Effector memory CD4-positive, alpha-beta T cell (primary cell): ENCODE data around the gene LYG1.
"Not testable (repeated sequence)": the region's sequence is repeated elsewhere in the genome, so short reads cannot be mapped to it uniquely, and the experiment has no call there.

Experiments
- DNase-seq, 3 donors: peaks; one replicate each; pipeline ENCODE4 v3.0.0-alpha.2; 2020
- H3K27ac ChIP-seq: 2 replicates; pipeline ENCODE4 v1.7.0; 2013; ENCODE audit warnings: mild to moderate bottlenecking, low read length, moderate library complexity; ENCODE audit not compliant: insufficient read depth, poor library complexity, severe bottlenecking
- H3K27me3 ChIP-seq: replicated peaks from 2 replicates; pipeline ENCODE4 v1.7.0; 2013; ENCODE audit warnings: mild to moderate bottlenecking, low read length; ENCODE audit not compliant: insufficient read depth, control insufficient read depth, poor library complexity, severe bottlenecking
- H3K36me3 ChIP-seq: 2 replicates; pipeline ENCODE4 v1.7.0; 2013; ENCODE audit warnings: mild to moderate bottlenecking, low read length, moderate library complexity; ENCODE audit not compliant: control insufficient read depth, insufficient read depth
- H3K4me1 ChIP-seq: 2 replicates; pipeline ENCODE4 v1.7.0; 2013; ENCODE audit warnings: low read length, mild to moderate bottlenecking; ENCODE audit not compliant: control insufficient read depth, insufficient read depth, poor library complexity, severe bottlenecking
- H3K4me3 ChIP-seq: 2 replicates; pipeline ENCODE4 v1.7.0; 2013; ENCODE audit warnings: low read length, low read depth, mild to moderate bottlenecking; ENCODE audit not compliant: insufficient read depth, poor library complexity, severe bottlenecking
- H3K9me3 ChIP-seq: 2 replicates; pipeline ENCODE4 v1.7.0; 2013; ENCODE audit warnings: mild to moderate bottlenecking, low read length, moderate library complexity; ENCODE audit not compliant: control insufficient read depth

The LYG1 gene

DNA sequence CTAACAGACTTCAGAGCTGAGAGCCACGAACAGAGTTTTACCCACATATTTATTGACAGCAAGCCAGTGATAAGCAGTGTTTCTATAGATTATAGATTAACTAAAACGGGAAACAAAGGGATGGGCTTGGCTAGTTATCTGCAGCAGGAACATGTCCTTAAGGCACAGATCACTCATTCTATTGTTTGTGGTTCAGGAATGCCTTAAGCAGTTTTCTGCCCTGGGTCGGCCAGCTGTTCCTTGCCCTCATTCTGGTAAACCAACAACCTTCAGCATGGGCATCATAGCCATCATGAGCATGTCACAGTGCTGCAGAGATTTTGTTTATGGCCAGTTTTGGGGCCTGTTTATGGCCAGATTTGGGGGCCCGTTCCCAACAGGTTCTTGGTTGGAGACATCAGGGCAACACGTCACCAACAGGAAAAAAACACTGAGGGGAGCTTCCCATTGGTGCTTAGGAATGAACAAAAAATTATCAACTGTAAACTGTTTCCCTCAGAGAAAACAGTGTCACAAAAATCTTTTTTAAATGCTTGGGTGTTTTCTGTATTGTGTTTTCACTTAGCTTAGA, 22.7 kb downstream of the LYG1 start:
- not testable (repeated sequence) for H3K27me3 ChIP-seq, H3K9me3 ChIP-seq, H3K4me3 ChIP-seq, H3K27ac ChIP-seq, DNase-seq, H3K4me1 ChIP-seq, H3K36me3 ChIP-seq

DNA sequence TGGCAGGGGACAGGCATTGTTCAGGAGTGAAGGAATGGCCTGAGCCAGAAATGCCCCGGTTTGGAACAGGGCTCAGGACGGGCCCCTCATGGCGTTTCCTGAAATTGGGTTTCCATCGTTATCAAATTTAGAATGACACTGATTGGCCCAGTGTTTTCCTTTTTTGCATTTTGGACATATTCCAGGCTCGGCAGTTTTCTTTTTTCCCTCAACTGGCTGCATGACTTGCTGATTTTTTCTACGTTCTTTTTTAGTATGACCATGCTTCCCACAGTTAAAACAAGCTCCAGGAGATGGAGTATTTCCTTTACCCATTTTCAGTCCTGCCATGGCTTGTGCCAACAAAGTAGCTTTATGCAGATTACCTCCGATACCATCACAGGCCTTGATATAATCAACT, 25.1 kb downstream of the LYG1 start:
- no peaks in the 10 kb centered on the region for H3K9me3 ChIP-seq
- no peaks in the 10 kb centered on the region for H3K36me3 ChIP-seq
- no peak for DNase-seq
- no peak overlapping the region for H3K4me3 ChIP-seq
- H3K27ac ChIP-seq = no peak overlapping the region
- H3K4me1 ChIP-seq = no peaks in the 10 kb centered on the region
- no peaks in the 10 kb centered on the region for H3K27me3 ChIP-seq

DNA sequence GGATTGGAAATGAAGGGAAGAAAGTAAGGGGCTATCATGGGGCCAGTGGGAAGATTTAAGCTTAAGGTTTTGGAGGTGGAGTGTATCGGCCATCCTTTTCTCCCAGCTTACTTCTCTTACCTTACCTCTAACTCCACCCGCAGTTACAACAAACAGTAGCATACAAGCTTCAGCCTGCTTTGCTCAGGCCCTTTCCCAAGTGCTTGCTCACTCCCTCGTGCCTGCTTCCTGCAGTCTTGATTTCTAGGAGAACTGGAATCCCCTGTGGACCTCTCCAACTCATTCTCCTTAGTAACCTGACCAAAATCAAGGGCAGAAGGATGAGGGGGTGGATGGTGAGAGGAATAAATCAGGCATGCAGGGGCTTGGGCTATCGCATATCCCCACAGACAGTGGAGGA, 39.8 kb downstream of the LYG1 start:
- H3K27me3 ChIP-seq = no peaks in the 10 kb centered on the region
- DNase-seq = no peak
- no peaks in the 10 kb centered on the region for H3K4me1 ChIP-seq
- no peak overlapping the region for H3K27ac ChIP-seq
- H3K36me3 ChIP-seq = no peaks in the 10 kb centered on the region
- H3K9me3 ChIP-seq = no peaks in the 10 kb centered on the region
- no peak overlapping the region for H3K4me3 ChIP-seq

DNA sequence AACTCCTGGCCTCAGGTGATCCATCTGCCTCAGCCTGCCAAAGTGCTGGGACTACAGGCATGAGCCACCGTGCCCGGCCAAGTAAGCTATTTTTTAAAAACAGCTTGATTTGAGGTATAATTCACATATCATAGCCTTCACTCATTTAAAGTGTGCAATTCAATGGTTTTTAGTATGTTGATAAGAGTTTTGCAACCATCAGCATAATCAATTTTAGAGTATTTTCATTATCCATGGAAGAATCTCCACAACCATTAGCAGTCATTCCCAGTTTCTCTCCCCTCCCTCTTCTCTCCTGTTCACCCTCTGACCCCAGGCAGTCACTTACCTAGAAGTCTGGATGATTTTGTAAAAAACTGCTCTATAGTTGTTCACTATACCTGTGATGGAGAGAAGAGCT, 40.8 kb downstream of the LYG1 start:
- H3K27me3 ChIP-seq = no peaks in the 10 kb centered on the region
- H3K4me1 ChIP-seq = no peaks in the 10 kb centered on the region
- no peaks in the 10 kb centered on the region for H3K36me3 ChIP-seq
- H3K27ac ChIP-seq = no peak overlapping the region
- no peak for DNase-seq
- H3K4me3 ChIP-seq = no peak overlapping the region
- no peaks in the 10 kb centered on the region for H3K9me3 ChIP-seq

DNA sequence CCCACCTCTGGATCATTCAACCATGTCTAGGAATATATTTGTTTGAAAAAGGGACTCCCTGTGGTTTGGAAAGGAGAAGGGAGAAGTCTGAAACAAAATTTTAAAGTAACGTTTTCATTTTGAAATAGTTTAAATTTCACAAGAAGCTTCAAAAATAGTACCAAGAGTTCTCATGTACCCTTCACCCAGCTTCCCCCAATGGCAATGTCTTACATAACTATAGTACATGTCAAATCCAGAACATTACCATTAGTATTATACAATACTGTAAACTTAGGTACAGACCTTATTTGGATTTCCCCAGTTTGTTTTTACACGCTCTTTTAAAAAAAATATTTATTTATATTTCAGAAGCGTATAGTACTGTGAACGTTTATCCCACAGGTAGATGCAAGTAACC, 41.5 kb downstream of the LYG1 start:
- DNase-seq = no peak
- Histone ChIP-seq H3K4me1 (no peaks in the 10 kb centered on the region), H3K27ac (no peak overlapping the region), H3K9me3 (no peaks in the 10 kb centered on the region), H3K36me3 (no peaks in the 10 kb centered on the region), H3K27me3 (no peaks in the 10 kb centered on the region), H3K4me3 (no peak overlapping the region)

- Histone ChIP-seq H3K4me1 (no peaks in the 10 kb centered on the region), H3K9me3 (no peaks in the 10 kb centered on the region), H3K27me3 (no peaks in the 10 kb centered on the region), H3K36me3 (no peaks in the 10 kb centered on the region), H3K27ac (no peak overlapping the region), H3K4me3 (no peak overlapping the region)
- no peak for DNase-seq
Observed at GRCh38 chr2:99256677-99257076, 44.3 kb downstream of the LYG1 start.

DNA sequence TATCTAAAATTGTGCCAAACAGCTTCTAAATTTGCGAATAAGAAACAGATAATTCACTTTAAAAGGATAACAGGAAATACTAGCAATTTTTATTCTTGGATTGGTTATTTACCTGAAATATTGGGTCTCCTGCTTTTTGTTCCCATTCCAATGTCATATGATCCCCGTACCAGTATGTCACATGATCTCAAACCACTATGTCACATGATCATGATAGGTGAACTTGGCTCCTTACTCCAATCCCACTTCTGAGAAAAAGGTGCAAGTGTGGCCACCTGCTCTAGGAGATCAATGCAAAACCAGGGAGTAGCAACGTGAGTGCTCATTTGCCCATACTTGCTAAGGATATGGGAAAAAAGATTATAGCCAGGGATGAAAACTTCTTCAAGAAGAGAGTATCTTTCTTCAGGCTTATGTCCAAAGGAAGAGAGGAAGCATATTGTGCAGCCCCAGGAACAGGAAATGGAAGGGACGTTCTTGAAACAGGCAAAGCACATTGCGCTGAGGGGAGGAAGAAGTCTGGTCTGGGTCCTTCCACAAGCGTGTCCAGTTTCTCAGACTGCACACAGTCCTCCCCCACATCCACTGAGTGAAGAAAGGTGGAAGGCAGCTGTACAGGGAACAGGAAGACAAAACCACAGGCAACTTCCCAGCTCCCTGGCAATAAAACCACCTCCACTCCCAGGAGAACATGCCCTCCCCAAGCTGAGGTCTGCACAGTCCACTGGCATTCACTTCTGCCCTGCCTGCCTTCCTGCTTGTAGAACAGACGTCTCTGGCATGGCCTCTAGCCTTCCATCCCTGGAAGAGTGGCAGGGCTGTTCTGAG, 45.3 kb downstream of the LYG1 start, which contains the start of gene LYG2:
TSS of gene LYG2 (minus strand) at position 176 of the 828 bp plus-strand sequence. CDS start 1,406 bp downstream, outside the sequence.
- no peak within 1 kb of the TSS for H3K27ac ChIP-seq
- H3K4me1 ChIP-seq = no peaks in the 10 kb centered on the region
- no peaks in the 10 kb centered on the region for H3K27me3 ChIP-seq
- no peaks in the 10 kb centered on the region for H3K9me3 ChIP-seq
- DNase-seq = no peak
- H3K36me3 ChIP-seq = no peaks in the 10 kb centered on the region
- no peak within 1 kb of the TSS for H3K4me3 ChIP-seq

DNA sequence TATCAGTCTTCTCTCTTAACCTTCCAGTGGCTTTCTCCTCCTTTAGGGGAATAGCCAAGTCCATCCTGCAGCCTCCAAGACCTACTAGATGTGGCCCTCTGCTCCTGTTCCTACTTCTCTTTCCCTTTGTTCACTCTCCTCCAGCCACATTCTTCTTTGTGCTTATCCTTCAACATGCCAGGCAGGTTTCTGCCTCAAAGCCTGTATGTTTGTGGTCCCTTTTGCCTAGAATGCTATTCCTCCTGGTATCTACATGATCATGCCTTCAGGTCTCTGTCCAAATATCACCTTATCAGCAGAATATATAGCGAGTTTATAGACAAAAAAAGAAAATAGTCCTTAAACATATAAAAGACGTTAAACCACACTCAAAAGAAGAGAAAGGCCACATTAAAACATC, 51.0 kb downstream of the LYG1 start:
- no peaks in the 10 kb centered on the region for H3K36me3 ChIP-seq
- H3K4me3 ChIP-seq = no peak overlapping the region
- no peak overlapping the region for H3K27ac ChIP-seq
- no peak for DNase-seq
- no peaks in the 10 kb centered on the region for H3K27me3 ChIP-seq
- no peaks in the 10 kb centered on the region for H3K9me3 ChIP-seq
- no peaks in the 10 kb centered on the region for H3K4me1 ChIP-seq

GRCh38 chr2:99242151-99242550, 58.8 kb downstream of the LYG1 start:
- DNase-seq = no peak
- no peaks in the 10 kb centered on the region for H3K9me3 ChIP-seq
- no peaks in the 10 kb centered on the region for H3K27me3 ChIP-seq
- no peak overlapping the region for H3K4me3 ChIP-seq
- no peaks in the 10 kb centered on the region for H3K4me1 ChIP-seq
- H3K36me3 ChIP-seq = no peaks in the 10 kb centered on the region
- no peak overlapping the region for H3K27ac ChIP-seq

DNA sequence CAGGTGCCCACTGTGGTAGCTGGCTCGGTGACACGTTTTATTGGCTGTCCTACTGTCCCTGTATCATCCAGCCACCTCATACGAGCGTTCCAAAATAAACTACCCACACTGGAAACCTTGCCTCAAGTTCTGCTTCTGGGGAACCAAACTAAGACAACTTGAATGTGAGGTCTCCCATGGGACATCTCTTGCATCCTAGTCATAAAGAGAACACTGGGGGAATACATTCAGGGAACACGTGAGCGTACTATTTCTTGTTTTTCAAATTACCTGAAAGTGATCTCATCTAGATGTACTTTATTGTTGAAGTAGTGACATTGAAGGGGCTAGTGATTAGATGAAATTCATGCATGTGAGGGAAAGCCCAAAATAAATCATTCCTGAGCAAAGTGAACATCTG, 60.6 kb downstream of the LYG1 start:
- Histone ChIP-seq H3K36me3 (no peaks in the 10 kb centered on the region), H3K4me1 (no peaks in the 10 kb centered on the region), H3K4me3 (no peak overlapping the region), H3K27ac (no peak overlapping the region), H3K27me3 (no peaks in the 10 kb centered on the region), H3K9me3 (no peaks in the 10 kb centered on the region)
- no peak for DNase-seq
